Lower leg skin (tissue), 4 donors: ENCODE measurements around the gene IRAK4. TPM values are rescaled to one million over a fixed set of nuclear protein-coding genes. Genes with fewer than 3 reads are reported as not detected.

Experiments used
- DNase-seq, 2 donors: peaks; one replicate each; pipeline ENCODE4 v3.0.0-alpha.2; 2019; ENCODE audit warnings: low spot score in 2 of 2
- H3K4me3 ChIP-seq: fragments of 200-600 bp; sonication (generic); 2 replicates; pipeline ENCODE4 v1.5.1; 2017; ENCODE audit warnings: mild to moderate bottlenecking, low read depth; ENCODE audit not compliant: poor library complexity, severe bottlenecking
- POLR2A ChIP-seq, 2 donors: fragments of 450-650 bp; IDR thresholded peaks; one replicate each; pipeline ENCODE4 v1.6.1; 2016 to 2017; ENCODE audit warnings: antibody characterized with exemption in 2 of 2, mild to moderate bottlenecking in 1 of 2, moderate library complexity in 1 of 2
- WGBS, 2 donors: methylation state at CpG; one replicate each; pipeline ENCODE4 v1.1.5; 2018; 5-methylcytosine and 5-hydroxymethylcytosine counted together
- intact Hi-C: fragments of 100-400 bp; cut with DNase I; formaldehyde crosslinking; loops from one replicate; pipeline ENCODE4 v1.15.0; 2023; ENCODE audit warnings: low total_unique reads
- total RNA-seq, 4 donors: library from RNA; depleted of rRNA; stranded (reverse); fragments of >200 nt; gene quantifications; one replicate each; pipeline ENCODE4 v1.1.0, GENCODE V29; 2016
- TF ChIP-seq, protein P1 (sequence below), 3 donors: fragments of 450-650 bp; IDR thresholded peaks; one replicate each; pipeline ENCODE4 v1.5.1; 2016; ENCODE audit warnings: antibody characterized with exemption in 3 of 3, mild to moderate bottlenecking in 3 of 3, moderate library complexity in 2 of 3

Gene IRAK4
- total RNA-seq, 4 donors from 2014 or later = 20.3 to 44.7 (median 26.5) TPM

DNA sequence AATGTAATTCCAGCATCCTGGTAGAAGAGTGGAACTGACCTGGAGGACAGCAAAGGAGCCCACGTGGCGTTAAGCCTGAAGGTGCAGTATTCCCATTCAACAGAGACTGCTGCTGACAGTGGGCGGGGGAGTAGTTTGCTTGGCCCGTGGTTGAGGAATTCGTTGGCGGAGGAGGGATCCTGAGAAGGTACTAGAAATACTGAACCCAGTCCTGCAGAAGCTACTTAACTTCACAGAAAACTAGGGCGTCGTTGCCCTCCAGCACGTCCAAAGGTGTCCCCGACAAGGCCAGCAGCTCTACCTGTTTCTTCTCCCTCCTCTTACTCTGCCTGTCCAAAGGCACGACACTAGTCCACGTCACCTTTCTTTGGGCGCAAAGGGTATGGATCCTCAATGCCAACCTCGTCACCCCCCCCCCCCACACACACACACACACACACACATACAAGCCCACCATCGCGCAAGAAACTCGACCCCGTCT, 464 bp upstream of the IRAK4 start:
- 1% methylated on average over 18 of the region's 18 CpGs for WGBS, 2 donors

DNA sequence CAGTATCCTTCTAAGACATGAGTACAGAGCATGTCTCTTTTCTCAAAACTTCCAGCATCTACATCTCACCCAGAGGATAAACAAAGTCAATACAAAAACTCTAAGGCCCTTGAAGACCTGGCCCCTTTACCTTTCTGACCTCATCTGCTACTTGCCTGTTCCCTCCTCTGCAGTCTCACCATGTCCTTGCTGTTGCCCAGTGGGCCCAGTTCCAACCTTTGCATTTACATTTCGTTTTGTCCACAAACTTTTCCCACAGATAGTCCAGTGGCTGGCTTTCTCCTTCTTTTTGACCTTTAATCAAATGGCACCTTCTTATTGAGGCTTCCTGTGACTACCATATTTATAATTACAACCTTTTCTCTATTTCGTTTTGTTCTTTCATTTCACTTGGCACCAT, 1.6 kb downstream of the IRAK4 start:
- intact Hi-C loops = no loop called here
- no peak for DNase-seq
- no peak for TF ChIP-seq POLR2A (IDR thresholded peaks at IDR 0.05)
- TF ChIP-seq, protein P1, sequence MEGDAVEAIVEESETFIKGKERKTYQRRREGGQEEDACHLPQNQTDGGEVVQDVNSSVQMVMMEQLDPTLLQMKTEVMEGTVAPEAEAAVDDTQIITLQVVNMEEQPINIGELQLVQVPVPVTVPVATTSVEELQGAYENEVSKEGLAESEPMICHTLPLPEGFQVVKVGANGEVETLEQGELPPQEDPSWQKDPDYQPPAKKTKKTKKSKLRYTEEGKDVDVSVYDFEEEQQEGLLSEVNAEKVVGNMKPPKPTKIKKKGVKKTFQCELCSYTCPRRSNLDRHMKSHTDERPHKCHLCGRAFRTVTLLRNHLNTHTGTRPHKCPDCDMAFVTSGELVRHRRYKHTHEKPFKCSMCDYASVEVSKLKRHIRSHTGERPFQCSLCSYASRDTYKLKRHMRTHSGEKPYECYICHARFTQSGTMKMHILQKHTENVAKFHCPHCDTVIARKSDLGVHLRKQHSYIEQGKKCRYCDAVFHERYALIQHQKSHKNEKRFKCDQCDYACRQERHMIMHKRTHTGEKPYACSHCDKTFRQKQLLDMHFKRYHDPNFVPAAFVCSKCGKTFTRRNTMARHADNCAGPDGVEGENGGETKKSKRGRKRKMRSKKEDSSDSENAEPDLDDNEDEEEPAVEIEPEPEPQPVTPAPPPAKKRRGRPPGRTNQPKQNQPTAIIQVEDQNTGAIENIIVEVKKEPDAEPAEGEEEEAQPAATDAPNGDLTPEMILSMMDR (IDR thresholded peaks at IDR 0.05) = no peak
- no peak overlapping the region for H3K4me3 ChIP-seq
- 78 to 81% methylated on average over 2 of the region's 2 CpGs for WGBS, 2 donors

More for the DNA sequence above, 464 bp upstream of the IRAK4 start:
- no peak for DNase-seq
- H3K4me3 ChIP-seq = peak overlapping the region; percentile 54
- intact Hi-C loops = no loop called here
- TF ChIP-seq, protein P1 (IDR thresholded peaks at IDR 0.05) = no peak
- TF ChIP-seq POLR2A (IDR thresholded peaks at IDR 0.05) = no peak

DNA sequence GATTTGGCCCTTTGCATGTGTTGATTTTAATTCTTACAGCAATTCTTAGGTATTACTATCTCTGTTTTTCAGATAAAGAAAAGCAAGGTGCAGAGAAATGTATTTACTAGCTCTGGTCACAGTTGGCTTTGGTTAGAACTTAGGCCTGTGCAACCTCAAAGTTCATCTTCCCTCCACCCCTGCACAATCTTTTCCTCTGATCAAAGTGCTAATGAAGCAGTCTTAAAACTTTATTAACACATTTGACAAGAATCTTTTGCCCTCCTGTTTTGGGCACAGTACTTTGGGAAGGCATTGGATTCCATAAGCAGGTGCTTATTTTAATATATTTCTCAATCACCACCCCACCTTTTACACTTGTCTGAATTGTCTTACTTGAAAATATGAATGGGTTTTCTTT, 2.7 kb downstream of the IRAK4 start:
- TF ChIP-seq, protein P1 (IDR thresholded peaks at IDR 0.05) = no peak
- no peak for TF ChIP-seq POLR2A (IDR thresholded peaks at IDR 0.05)
- H3K4me3 ChIP-seq = no peak overlapping the region
- DNase-seq = no peak
- intact Hi-C loops = no loop called here

DNA sequence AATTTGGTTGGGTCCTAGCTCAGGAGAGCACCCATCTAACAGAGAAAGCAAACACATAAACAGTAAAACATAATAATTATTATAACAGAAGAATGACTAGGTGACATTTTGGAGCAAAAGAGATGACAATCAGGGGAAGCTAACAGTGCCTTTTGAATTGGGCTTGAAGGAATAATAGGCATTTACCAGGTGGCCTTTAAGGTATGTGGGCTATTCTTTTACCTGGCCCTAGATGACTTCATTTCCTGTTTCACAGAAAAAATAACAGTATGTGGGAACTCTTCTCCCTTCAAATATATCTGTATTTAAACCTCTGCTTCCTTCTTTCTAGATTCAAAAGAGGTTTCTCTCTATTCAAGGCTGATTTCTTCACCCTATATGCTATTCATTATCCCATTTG, 3.8 kb downstream of the IRAK4 start:
- TF ChIP-seq, protein P1 (IDR thresholded peaks at IDR 0.05) = no peak
- no peak for TF ChIP-seq POLR2A (IDR thresholded peaks at IDR 0.05)
- no peak overlapping the region for H3K4me3 ChIP-seq
- DNase-seq = no peak
- intact Hi-C loops = no loop called here

DNA sequence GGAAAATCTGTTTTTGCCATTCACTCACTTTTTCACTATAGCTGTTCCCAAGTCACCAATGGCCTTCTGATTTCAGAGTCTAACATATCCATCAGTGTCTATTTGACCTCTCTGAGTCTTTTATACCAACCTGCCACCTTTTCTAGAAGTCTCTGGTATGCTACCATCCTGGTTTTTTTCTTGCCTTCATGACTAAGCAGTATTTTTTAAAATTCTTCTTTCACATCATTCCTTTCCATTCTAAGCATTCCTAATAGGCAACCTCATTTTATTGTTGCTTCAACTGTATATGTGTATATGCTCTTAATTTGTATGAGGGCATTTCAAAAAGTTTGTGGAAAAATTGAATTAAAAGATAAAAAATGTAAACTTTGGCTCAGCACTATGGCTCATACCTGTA, 5.0 kb downstream of the IRAK4 start:
- H3K4me3 ChIP-seq = no peak overlapping the region
- intact Hi-C loops = no loop called here
- no peak for DNase-seq
- TF ChIP-seq, protein P1 (IDR thresholded peaks at IDR 0.05) = no peak
- no peak for TF ChIP-seq POLR2A (IDR thresholded peaks at IDR 0.05)

DNA sequence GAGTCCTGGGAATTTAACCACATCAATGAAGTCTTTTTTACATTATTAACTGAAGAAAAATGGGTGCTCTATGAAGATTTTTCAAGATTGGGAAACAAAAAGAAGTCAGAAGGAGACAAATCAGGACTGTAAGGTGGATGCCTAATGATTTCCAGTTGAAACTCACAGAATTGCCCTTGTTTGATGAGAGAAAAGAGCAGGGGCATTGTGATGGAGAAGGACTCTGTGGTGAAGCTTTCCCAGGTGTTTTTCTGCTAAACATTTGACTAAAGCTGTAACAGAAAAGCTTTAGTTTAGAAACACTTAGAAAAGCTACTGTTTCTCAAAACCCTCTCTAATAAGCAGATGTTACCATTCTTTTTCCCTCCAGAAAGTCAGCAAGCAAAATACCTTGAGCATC, 5.8 kb downstream of the IRAK4 start:
- no peak for DNase-seq
- no peak for TF ChIP-seq POLR2A (IDR thresholded peaks at IDR 0.05)
- TF ChIP-seq, protein P1 (IDR thresholded peaks at IDR 0.05) = no peak
- intact Hi-C loops = no loop called here
- no peak overlapping the region for H3K4me3 ChIP-seq
